HG03571 (cell line): ENCODE data around the gene DYNLL1.
"Not testable (repeated sequence)": the region's sequence is repeated elsewhere in the genome, so short reads cannot be mapped to it uniquely, and the experiment has no call there.

Experiments
- ATAC-seq: cut with Tn5 transposase; IDR thresholded peaks from one replicate; pipeline ENCODE4 v1.9.1; 2021; ENCODE audit not compliant: unreplicated experiment

Gene DYNLL1

GRCh38 chr12:120495731-120496412 lies at the start of gene DYNLL1:
TSS of gene DYNLL1 (plus strand) at chr12:120496113. CDS start at chr12:120496422, 309 bp downstream.
- ATAC-seq = peak; percentile 86

GRCh38 chr12:120446844-120447178 lies 49.1 kb upstream of the DYNLL1 start:
- not testable (repeated sequence) for ATAC-seq

GRCh38 chr12:120447992-120448391 lies 47.9 kb upstream of the DYNLL1 start:
- ATAC-seq = no peak

- not testable (repeated sequence) for ATAC-seq
Observed at GRCh38 chr12:120452524-120452923, 43.4 kb upstream of the DYNLL1 start.

GRCh38 chr12:120453060-120453750 lies 42.7 kb upstream of the DYNLL1 start:
- ATAC-seq = no peak

- no peak for ATAC-seq
Observed at GRCh38 chr12:120453977-120454376, 41.9 kb upstream of the DYNLL1 start.

GRCh38 chr12:120455302-120455701 lies 40.6 kb upstream of the DYNLL1 start:
- ATAC-seq = no peak

- ATAC-seq = no peak
Observed at GRCh38 chr12:120457133-120457532, 38.8 kb upstream of the DYNLL1 start.

- ATAC-seq = no peak
Observed at GRCh38 chr12:120460157-120460556, 35.8 kb upstream of the DYNLL1 start.

- no peak for ATAC-seq
Observed at GRCh38 chr12:120462099-120462640, 33.7 kb upstream of the DYNLL1 start.

GRCh38 chr12:120463712-120464111 lies 32.2 kb upstream of the DYNLL1 start:
- ATAC-seq = no peak

GRCh38 chr12:120465756-120466155 lies 30.2 kb upstream of the DYNLL1 start:
- no peak for ATAC-seq

- ATAC-seq = no peak
Observed at GRCh38 chr12:120466560-120467315, 29.2 kb upstream of the DYNLL1 start.

GRCh38 chr12:120467439-120467838 lies 28.5 kb upstream of the DYNLL1 start:
- ATAC-seq = no peak

GRCh38 chr12:120468325-120468820 lies 27.5 kb upstream of the DYNLL1 start:
- ATAC-seq = peak; percentile 15

GRCh38 chr12:120468821-120469449 lies 27.0 kb upstream of the DYNLL1 start:
- peak; percentile 20 for ATAC-seq

GRCh38 chr12:120469450-120470149 lies 26.3 kb upstream of the DYNLL1 start, which contains the start of gene SRSF9:
TSS of gene SRSF9 (minus strand) at chr12:120469748. CDS start at chr12:120469609, 139 bp downstream.
- ATAC-seq = peak; percentile 87

GRCh38 chr12:120470150-120470784 lies 25.6 kb upstream of the DYNLL1 start:
- ATAC-seq = peak; percentile 7

GRCh38 chr12:120472521-120472920 lies 23.4 kb upstream of the DYNLL1 start:
- no peak for ATAC-seq
